Mammary epithelial cell (primary cell): ENCODE results near the gene OSBPL2.

ENCODE experiments used
- EZH2 ChIP-seq: IDR thresholded peaks from 2 replicates; pipeline ENCODE4 v1.6.1; 2012; ENCODE audit warnings: low read length, inconsistent platforms, borderline replicate concordance
- TF ChIP-seq, protein P1 (sequence below), 2 donors: IDR thresholded peaks in 1 of 2; conservative IDR thresholded peaks in 1 of 2; 2 replicates each; pipeline ENCODE4 v1.5.1; 2011 to 2012; ENCODE audit warnings: inconsistent platforms in 2 of 2, low read length in 2 of 2, mild to moderate bottlenecking in 2 of 2, control low read depth in 1 of 2, low read depth in 1 of 2; ENCODE audit not compliant: insufficient read depth in 1 of 2; ENCODE audit errors: extremely low read depth in 1 of 2

DNA sequence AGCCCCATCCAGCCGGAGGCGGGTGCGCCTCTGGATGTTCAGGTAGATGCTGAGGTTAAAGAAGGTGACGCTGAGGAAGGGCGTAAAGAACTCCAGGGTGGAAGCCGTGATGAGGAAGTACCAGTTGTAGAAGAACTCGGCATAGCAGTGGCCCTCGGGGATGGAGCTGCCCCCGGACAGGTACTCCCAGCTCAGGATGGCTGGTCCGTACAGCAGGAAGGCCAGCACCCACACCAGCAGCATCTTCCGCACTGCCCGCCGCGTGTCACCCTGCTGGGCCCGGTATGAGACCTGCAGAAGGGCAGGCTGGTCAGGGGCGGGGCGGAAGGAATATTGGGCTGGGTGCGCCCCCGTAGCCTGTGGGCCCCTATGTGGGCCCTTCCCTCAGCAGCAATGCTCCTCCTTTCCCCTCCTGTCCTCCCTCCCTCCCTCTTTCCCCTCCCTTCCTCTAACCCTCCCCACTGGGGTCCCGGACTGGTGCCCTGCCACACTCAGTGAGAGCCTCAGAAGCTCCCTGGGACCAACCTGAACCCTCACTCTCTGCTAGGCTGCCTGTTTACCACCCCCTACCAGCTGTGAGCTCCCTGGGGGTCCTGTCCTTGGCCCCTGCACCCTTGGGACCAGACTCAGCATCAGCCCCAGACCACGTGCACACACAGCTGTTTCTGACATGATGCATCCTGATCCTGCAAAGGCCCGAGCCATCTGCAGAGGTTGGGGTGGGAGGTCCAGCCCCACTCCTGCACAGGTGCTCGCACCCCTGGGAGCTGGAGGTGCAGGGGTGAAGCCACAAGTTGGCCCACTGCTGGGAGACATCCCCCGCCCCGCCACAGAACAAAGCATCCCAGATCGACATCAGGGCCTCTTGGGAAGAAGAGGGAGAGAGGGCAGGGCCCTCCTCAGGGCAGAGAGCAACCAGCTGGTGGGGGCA lies 21.4 kb upstream of the OSBPL2 start:
- no peak for TF ChIP-seq EZH2
- TF ChIP-seq, protein P1, sequence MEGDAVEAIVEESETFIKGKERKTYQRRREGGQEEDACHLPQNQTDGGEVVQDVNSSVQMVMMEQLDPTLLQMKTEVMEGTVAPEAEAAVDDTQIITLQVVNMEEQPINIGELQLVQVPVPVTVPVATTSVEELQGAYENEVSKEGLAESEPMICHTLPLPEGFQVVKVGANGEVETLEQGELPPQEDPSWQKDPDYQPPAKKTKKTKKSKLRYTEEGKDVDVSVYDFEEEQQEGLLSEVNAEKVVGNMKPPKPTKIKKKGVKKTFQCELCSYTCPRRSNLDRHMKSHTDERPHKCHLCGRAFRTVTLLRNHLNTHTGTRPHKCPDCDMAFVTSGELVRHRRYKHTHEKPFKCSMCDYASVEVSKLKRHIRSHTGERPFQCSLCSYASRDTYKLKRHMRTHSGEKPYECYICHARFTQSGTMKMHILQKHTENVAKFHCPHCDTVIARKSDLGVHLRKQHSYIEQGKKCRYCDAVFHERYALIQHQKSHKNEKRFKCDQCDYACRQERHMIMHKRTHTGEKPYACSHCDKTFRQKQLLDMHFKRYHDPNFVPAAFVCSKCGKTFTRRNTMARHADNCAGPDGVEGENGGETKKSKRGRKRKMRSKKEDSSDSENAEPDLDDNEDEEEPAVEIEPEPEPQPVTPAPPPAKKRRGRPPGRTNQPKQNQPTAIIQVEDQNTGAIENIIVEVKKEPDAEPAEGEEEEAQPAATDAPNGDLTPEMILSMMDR (conservative IDR thresholded peaks at IDR 0.05 in 1 of 2, IDR thresholded peaks at IDR 0.05 in 1 of 2; ENCODE audit: extremely low read depth in 1 of 2, insufficient read depth in 1 of 2, low read depth in 1 of 2, low read length in 2 of 2), result no peak
